Left lobe of liver (tissue), 2 donors: ENCODE measurements around the gene EXOC1. TPM values are rescaled to one million over a fixed set of nuclear protein-coding genes. Genes with fewer than 3 reads are reported as not detected.
A peak's percentile ranks its signal among the peaks of the same experiment; 100 is the strongest.

Experiments
- ATAC-seq: fragments of 200-7000 bp; cut with Tn5 transposase; one replicate; pipeline ENCODE4 v1.9.1; 2020; ENCODE audit warnings: mild to moderate bottlenecking, moderate library complexity
- DNase-seq: peaks from one replicate; pipeline ENCODE4 v3.0.0-alpha.2; 2020; ENCODE audit warnings: low spot score
- total RNA-seq: library from RNA; stranded (reverse); gene quantifications from one replicate; pipeline ENCODE4 v1.2.1, GENCODE V29; 2021
- donor health status: DM: no; HTN: no; CAD: no; lungs with moderate emphysema.
- donor health status: DM: no; HTN: yes; CAD: no.

The EXOC1 gene
- total RNA-seq, 1 donor from 2014 or later, result 6.3 TPM

DNA sequence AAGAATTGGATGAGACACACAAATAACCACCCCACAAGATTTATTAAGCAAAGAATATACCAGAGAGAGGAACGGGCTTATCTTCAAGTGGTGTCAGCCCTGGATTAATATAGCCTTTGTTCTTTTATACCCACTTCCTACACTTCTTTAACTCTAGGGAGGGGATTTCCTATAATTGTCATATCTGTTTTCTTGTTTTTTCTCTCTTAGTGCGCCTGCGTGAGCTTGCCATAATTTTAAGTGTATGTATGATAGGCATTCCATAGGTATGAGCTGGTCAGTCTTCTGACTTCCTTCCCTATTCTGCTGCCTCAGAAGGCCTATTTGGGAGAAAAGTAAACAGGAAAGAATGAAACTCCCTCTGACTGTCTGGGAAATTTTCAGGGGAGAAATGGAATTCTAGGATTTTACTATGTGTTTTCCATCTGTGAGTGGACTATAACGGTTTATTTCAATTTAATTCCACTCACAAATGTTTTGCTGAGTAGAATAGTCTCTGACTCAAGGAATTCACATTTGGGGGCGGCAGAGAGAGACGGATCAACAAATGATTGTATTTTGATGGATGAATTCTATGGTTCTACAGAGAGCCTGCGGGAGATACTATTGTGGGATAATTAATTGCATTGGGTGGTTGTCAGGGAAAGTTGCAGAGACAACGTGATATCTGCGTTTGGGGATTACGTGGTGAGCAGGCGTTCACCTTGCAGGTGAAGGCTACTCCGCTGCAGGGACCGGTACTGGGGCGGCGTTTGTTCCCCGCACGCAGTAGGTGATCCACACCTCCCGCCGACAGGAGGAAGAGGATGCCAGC lies 94.7 kb downstream of the EXOC1 start:
- no peak for ATAC-seq
- no peak for DNase-seq

DNA sequence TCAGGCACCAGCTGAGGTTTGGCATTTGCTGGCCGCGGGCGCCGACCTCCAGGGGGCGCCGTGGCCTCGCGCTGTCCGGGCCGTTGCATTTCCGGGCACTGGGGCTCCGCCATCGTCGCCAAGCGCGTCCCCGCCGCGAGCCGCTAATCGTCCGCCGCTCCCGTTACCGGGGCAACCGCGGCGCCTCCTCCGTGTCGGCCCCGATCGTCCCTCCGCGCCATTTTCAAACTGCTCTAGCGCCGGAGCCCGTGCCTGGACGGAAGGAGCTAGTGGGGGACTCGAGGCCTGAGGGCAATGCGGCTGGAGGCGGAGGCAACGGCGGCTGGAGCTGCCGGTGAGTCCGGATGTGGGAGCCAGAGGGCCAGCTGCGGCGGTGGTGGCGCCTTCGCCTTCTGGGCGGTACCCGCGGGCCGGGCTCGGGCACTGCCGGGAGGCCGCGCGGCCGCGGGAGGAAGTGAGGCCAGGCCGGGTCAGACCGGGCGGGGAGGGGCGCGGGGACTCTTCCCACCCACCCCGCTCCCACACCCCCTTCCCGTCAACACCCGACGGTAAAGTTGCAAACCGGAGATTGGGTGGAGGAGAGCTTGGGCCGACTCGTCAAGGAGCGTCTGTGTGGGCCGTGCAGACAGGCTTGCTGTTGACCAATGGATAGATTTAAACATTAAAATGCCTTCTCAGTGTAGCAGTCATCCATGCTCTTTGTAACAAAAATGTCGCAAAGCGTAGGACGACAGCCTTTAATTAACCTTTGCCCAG lies 95.5 kb downstream of the EXOC1 start, which contains the start of gene CEP135:
TSS of gene CEP135 (plus strand) at position 220 of the 756 bp plus-strand sequence. CDS start 3,186 bp downstream, outside the sequence.
- DNase-seq (peak; percentile 97), ATAC-seq (peak; percentile 96)

DNA sequence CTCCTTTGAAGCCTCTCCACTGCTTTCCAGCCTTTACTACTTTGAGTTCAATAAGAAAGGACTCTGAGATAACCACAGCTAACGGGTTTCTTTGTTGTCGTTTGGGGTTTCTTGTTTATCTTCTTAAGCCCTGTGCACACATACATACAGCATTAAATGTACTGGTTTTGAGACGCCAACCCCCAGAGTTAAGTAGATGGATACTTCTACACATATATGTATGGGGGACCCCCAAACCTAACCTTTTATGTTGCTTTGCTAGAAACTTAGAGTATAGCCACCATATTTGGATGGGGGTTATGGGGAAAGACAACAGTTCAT lies 96.0 kb downstream of the EXOC1 start:
- DNase-seq, result no peak

DNA sequence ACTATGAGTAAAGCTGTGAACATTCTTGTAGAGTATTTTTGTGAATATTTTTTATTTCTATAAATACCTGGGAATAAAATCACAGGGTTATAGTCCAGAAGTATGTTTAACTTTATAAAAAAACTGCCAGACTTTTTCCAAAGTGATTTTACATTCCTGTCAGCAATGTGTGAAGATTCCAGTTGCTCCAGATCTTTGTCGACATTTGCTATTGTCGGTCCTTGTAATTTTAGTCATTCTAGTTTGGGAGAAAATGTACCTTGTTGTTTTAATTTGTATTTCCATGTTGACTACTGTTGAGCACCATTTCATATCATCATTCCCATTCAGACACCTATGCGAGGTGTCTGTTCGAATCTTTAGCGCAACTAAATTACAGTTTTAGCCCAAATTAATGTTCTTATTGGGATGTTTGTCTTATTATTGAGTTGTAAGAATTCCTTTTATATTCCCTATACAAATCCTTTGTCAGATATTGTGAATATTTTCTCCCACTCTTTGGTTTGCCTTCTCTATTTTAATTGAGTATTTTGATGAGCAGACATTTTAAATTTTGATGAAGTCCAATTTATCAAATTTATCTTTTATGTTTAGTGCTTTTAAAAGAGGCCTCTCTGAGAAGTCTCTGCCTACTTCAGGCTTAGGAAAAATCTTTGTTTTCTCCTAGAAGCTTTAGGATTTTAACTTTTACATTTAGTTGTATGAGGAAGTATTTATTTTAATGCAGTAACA lies 97.9 kb downstream of the EXOC1 start:
- ATAC-seq (no peak), DNase-seq (no peak)

More for the DNA sequence above, 96.0 kb downstream of the EXOC1 start:
- no peak for ATAC-seq

Other genes starting within 250 kb of the EXOC1 start
- gene NMU, start 217.3 kb upstream of the EXOC1 start, total RNA-seq, result 0.65 TPM
- not detected for gene EXOC1L, start 33.9 kb upstream of the EXOC1 start, total RNA-seq
- gene CEP135, start 95.3 kb downstream of the EXOC1 start, total RNA-seq, result 0.81 TPM